BJ (cell line): ENCODE results near the gene CLEC4M. TPM values are rescaled to one million over a fixed set of nuclear protein-coding genes. Genes with fewer than 3 reads are reported as not detected.

ENCODE experiments used
- CTCF ChIA-PET: fragments of 350-600 bp; formaldehyde crosslinking; extraction: SDS; loops from one replicate; lab custom pipeline; 2021; ENCODE audit warnings: antibody characterized with exemption, inconsistent platforms; lab: Yijun Ruan, JAX
- POLR2A ChIA-PET: fragments of 300-600 bp; sonication (Branson Sonifier 250); formaldehyde crosslinking; extraction: SDS; loops from one replicate; lab custom pipeline; 2021; ENCODE audit warnings: antibody characterized with exemption; lab: Charles Lee
- DNase-seq: peaks from one replicate; pipeline ENCODE4 v3.0.0-alpha.2; 2011; ENCODE audit warnings: low read depth
- H3K27me3 ChIP-seq: 2 replicates; pipeline ENCODE4 v1.6.0; 2011; ENCODE audit warnings: low read length; ENCODE audit not compliant: control insufficient read depth, insufficient read depth
- H3K36me3 ChIP-seq: 2 replicates; pipeline ENCODE4 v1.5.1; 2011; ENCODE audit warnings: low read length; ENCODE audit not compliant: control insufficient read depth, insufficient read depth
- H3K4me3 ChIP-seq: 2 replicates; pipeline ENCODE4 v1.5.1; 2011; ENCODE audit warnings: low read depth, mild to moderate bottlenecking, control low read depth, low read length
- CTCF ChIP-seq: IDR thresholded peaks from 2 replicates; pipeline ENCODE4 v1.5.1; 2011; ENCODE audit warnings: low read depth, mild to moderate bottlenecking, control low read depth, inconsistent platforms, low read length, moderate library complexity; ENCODE audit not compliant: insufficient read depth
- polyA plus RNA-seq: library from polyadenylated mRNA; depleted of rRNA; stranded (reverse); fragments of >200 nt; gene quantifications from 2 replicates; pipeline ENCODE4 v1.2.3, GENCODE V29; 2011

CLEC4M gene
- polyA plus RNA-seq, 1 experiment = not detected

- ChIA-PET CTCF (interaction anchor here (0.6 kb wide), 1 partner anchor 339 kb away, joined by 3 read pairs; no protein-coding TSS in a partner anchor), POLR2A (no interaction called here)
- no peak for TF ChIP-seq CTCF
- DNase-seq = no peak
- peaks cover 3% of the 10 kb centered on the region for H3K27me3 ChIP-seq
- H3K36me3 ChIP-seq = no peaks in the 10 kb centered on the region
- no peak overlapping the region for H3K4me3 ChIP-seq
These were observed 40.8 kb upstream of the CLEC4M start for GRCh38 chr19:7722231-7722651.

GRCh38 chr19:7725791-7726190 lies 37.3 kb upstream of the CLEC4M start:
- CTCF ChIA-PET = no interaction called here
- no peak overlapping the region for H3K4me3 ChIP-seq
- no peak for TF ChIP-seq CTCF
- peaks cover 12% of the 10 kb centered on the region for H3K27me3 ChIP-seq
- H3K36me3 ChIP-seq = no peaks in the 10 kb centered on the region
- POLR2A ChIA-PET = no interaction called here
- DNase-seq = no peak

GRCh38 chr19:7729211-7729610 lies 33.8 kb upstream of the CLEC4M start:
- no peaks in the 10 kb centered on the region for H3K36me3 ChIP-seq
- ChIA-PET CTCF (no interaction called here), POLR2A (no interaction called here)
- no peak overlapping the region for H3K4me3 ChIP-seq
- H3K27me3 ChIP-seq = peaks cover 14% of the 10 kb centered on the region
- no peak for DNase-seq
- TF ChIP-seq CTCF = no peak

- ChIA-PET POLR2A (no interaction called here), CTCF (no interaction called here)
These were observed 33.2 kb upstream of the CLEC4M start for GRCh38 chr19:7729831-7730285.

More at GRCh38 chr19:7729831-7730285, 33.2 kb upstream of the CLEC4M start:
- Histone ChIP-seq H3K36me3 (no peaks in the 10 kb centered on the region), H3K27me3 (peaks cover 14% of the 10 kb centered on the region), H3K4me3 (no peak overlapping the region)
- no peak for DNase-seq
- no peak for TF ChIP-seq CTCF
